ENCODE data around the gene C10orf90. TPM values are rescaled to one million over a fixed set of nuclear protein-coding genes. Genes with fewer than 3 reads are reported as not detected.

Gene C10orf90
- total RNA-seq, 1 donor from 2014 or later, result not detected

DNA sequence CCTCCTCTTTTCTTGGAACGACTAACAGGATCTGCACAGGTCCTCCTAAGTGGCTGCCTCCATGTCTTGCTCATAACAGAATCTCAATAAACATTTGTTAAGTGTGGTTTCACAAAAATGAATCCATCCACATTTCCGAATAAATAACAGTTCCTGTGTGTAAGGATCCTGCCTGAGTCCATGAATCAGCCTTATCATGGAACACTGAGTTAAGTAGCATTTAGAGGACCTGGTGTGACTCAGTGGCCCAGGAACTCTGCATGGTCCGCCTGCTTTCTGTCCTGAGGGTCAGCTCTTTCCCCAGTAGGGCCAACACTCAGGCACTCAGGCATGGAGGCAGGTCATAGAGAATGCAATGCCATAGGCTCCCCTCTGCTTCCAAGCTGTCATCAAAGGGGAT lies 15.8 kb upstream of the C10orf90 start:
- Mint-ChIP-seq H3K36me3 (ENCODE audit: low read depth, unreplicated experiment) (no peaks in the 10 kb centered on the region), H3K4me3 (ENCODE audit: unreplicated experiment) (no peak overlapping the region), H3K27me3 (ENCODE audit: unreplicated experiment) (peaks cover 4% of the 10 kb centered on the region), H3K9me3 (ENCODE audit: unreplicated experiment) (no peaks in the 10 kb centered on the region), H3K27ac (ENCODE audit: unreplicated experiment) (no peak overlapping the region), H3K4me1 (ENCODE audit: unreplicated experiment) (peaks cover 3% of the 10 kb centered on the region)
- no peak for DNase-seq (ENCODE audit: low spot score)
- TF ChIP-seq, protein P1, sequence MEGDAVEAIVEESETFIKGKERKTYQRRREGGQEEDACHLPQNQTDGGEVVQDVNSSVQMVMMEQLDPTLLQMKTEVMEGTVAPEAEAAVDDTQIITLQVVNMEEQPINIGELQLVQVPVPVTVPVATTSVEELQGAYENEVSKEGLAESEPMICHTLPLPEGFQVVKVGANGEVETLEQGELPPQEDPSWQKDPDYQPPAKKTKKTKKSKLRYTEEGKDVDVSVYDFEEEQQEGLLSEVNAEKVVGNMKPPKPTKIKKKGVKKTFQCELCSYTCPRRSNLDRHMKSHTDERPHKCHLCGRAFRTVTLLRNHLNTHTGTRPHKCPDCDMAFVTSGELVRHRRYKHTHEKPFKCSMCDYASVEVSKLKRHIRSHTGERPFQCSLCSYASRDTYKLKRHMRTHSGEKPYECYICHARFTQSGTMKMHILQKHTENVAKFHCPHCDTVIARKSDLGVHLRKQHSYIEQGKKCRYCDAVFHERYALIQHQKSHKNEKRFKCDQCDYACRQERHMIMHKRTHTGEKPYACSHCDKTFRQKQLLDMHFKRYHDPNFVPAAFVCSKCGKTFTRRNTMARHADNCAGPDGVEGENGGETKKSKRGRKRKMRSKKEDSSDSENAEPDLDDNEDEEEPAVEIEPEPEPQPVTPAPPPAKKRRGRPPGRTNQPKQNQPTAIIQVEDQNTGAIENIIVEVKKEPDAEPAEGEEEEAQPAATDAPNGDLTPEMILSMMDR (IDR thresholded peaks at IDR 0.05; ENCODE audit: unreplicated experiment), result no peak

DNA sequence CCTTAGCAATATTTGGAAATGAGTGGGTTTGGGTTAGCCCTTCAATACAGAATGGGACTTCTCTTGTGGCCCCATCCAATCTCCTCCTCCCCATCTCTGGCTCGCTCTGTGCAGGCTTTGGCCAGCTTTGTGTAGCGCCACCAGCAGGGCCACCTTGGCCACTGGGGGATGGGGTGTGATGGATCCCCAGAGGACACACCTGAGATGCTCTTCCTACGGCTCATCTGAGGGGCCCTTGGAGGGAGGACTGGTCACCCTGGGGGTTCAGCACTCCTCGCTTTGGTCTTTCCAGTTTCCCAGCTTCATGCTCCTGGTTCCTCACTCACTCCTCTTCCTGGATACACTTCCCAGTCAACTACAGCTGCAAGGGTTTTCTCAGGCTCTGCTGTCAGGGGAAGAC lies 15.3 kb upstream of the C10orf90 start:
- Mint-ChIP-seq H3K9me3 (ENCODE audit: unreplicated experiment) (no peaks in the 10 kb centered on the region), H3K4me1 (ENCODE audit: unreplicated experiment) (peaks cover 3% of the 10 kb centered on the region), H3K36me3 (ENCODE audit: low read depth, unreplicated experiment) (no peaks in the 10 kb centered on the region), H3K4me3 (ENCODE audit: unreplicated experiment) (no peak overlapping the region), H3K27ac (ENCODE audit: unreplicated experiment) (no peak overlapping the region), H3K27me3 (ENCODE audit: unreplicated experiment) (peaks cover 4% of the 10 kb centered on the region)
- DNase-seq (ENCODE audit: low spot score), result no peak
- TF ChIP-seq, protein P1 (IDR thresholded peaks at IDR 0.05; ENCODE audit: unreplicated experiment), result no peak

DNA sequence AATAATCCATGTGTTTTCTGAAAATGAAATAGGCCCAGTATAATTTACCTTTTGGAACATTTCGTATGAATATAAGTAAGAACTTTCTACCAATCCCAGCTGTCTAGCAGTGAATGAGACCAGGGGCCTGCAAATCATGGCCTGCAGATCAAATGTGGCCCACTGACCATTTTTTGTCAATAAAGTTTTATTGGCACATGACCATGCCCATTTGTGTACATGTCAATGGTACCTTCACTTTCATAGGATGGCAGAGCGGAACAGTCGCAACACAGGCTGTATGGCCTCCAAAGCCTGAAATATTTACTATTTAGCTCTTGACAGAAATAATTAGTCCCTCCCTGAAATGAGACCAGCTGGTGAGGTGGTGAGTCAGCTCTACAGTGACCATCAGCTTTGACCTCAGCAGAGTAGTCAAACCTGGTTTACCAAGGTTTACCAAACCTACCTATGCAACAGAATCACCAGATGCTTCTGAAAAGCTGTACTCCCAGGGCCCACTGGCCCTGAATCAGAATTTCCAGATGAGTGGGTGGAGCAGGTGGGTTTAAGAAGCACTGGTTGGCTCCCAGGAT lies 13.8 kb upstream of the C10orf90 start:
- no peak for DNase-seq (ENCODE audit: low spot score)
- TF ChIP-seq, protein P1 (IDR thresholded peaks at IDR 0.05; ENCODE audit: unreplicated experiment), result no peak
- Mint-ChIP-seq H3K4me3 (ENCODE audit: unreplicated experiment) (no peak overlapping the region), H3K9me3 (ENCODE audit: unreplicated experiment) (no peaks in the 10 kb centered on the region), H3K36me3 (ENCODE audit: low read depth, unreplicated experiment) (no peaks in the 10 kb centered on the region), H3K27me3 (ENCODE audit: unreplicated experiment) (peaks cover 4% of the 10 kb centered on the region), H3K4me1 (ENCODE audit: unreplicated experiment) (peaks cover 3% of the 10 kb centered on the region), H3K27ac (ENCODE audit: unreplicated experiment) (no peak overlapping the region)

DNA sequence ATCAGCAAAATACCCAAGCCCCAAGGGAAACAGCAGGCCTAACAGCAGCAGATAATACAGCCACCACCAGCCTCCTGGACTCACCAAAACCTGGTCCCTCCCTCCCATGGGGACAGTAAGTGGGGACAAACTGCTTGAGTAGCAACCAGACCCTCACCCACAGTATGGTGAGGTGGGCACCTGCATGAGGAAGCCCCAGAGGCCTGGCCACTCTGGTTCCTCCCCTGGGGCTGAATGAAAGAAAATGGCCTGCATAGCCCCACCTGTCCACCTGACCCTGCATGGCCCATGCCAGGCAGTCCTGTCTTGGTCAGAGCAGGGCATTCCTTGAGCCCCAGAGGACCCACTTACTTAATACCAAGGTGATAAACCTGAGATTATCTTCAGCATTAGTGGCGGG lies 13.0 kb upstream of the C10orf90 start:
- no peak overlapping the region for H3K27ac Mint-ChIP-seq (ENCODE audit: unreplicated experiment)
- H3K4me3 Mint-ChIP-seq (ENCODE audit: unreplicated experiment), result no peak overlapping the region
- H3K9me3 Mint-ChIP-seq (ENCODE audit: unreplicated experiment), result no peaks in the 10 kb centered on the region
- H3K4me1 Mint-ChIP-seq (ENCODE audit: unreplicated experiment), result peaks cover 3% of the 10 kb centered on the region
- H3K27me3 Mint-ChIP-seq (ENCODE audit: unreplicated experiment), result peaks cover 4% of the 10 kb centered on the region
- no peaks in the 10 kb centered on the region for H3K36me3 Mint-ChIP-seq (ENCODE audit: low read depth, unreplicated experiment)
- TF ChIP-seq, protein P1 (IDR thresholded peaks at IDR 0.05; ENCODE audit: unreplicated experiment), result no peak
- no peak for DNase-seq (ENCODE audit: low spot score)

DNA sequence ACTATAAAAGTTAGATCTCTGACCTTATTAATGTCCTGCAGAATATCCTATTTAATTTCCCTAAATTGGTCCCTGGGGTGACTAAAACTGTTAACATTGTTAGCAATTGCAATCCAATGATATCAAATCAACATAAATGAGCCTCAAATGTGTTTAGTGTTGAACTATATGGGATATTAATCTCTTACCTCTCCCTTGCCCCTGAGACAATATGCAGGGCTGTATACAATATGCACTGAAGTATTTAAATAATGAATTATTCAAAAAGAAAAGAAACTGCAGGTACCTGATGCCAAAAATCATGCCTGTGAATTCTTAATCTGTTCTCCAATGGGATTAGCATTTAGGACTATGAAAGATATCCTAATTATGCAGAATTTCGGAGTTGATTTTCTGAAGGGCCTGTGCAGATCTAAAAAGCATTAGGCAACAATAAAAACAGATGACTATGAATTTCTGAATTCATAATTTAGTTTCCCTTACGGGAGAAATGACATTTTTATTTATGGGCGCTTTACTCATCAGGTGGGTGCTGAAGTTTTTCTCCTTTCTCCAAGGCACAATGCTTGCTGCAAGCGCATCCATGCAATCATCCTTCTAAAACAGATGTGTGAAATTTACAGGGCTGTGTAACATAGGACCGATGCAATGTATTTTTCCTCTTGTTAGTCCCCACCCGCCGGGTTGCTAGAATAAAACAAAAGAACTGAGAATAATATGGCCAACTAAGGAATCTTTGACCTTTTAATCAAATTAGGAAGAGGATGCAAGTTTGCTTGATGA lies 5.4 kb upstream of the C10orf90 start:
- Mint-ChIP-seq H3K36me3 (ENCODE audit: low read depth, unreplicated experiment) (no peaks in the 10 kb centered on the region), H3K27ac (ENCODE audit: unreplicated experiment) (no peak overlapping the region), H3K27me3 (ENCODE audit: unreplicated experiment) (peaks cover 2% of the 10 kb centered on the region), H3K4me1 (ENCODE audit: unreplicated experiment) (no peaks in the 10 kb centered on the region), H3K9me3 (ENCODE audit: unreplicated experiment) (no peaks in the 10 kb centered on the region), H3K4me3 (ENCODE audit: unreplicated experiment) (no peak overlapping the region)
- TF ChIP-seq, protein P1 (IDR thresholded peaks at IDR 0.05; ENCODE audit: unreplicated experiment), result no peak
- DNase-seq (ENCODE audit: low spot score), result no peak

All from endothelial cell (in vitro differentiated cells).